ENCODE results near the gene SLC25A23.

SLC25A23 gene

GRCh38 chr19:6424939-6425731, 34.5 kb downstream of the SLC25A23 start:
- DNase-seq (ENCODE audit: low spot score): peak; percentile 100

GRCh38 chr19:6424195-6424938, 35.2 kb downstream of the SLC25A23 start, which contains the start of gene KHSRP:
Gene KHSRP, minus strand, starts transcription at chr19:6424811. Its CDS starts 110 bp downstream, at chr19:6424701.
- DNase-seq (ENCODE audit: low spot score): no peak

- peak; percentile 58 for DNase-seq (ENCODE audit: low spot score)
These were observed 35.9 kb downstream of the SLC25A23 start for GRCh38 chr19:6423499-6424194.

- no peak for DNase-seq (ENCODE audit: low spot score)
These were observed 38.2 kb downstream of the SLC25A23 start for GRCh38 chr19:6421075-6422014.

GRCh38 chr19:6418562-6418932, 41.0 kb downstream of the SLC25A23 start:
- DNase-seq (ENCODE audit: low spot score): no peak

GRCh38 chr19:6417713-6418561, 41.7 kb downstream of the SLC25A23 start:
- DNase-seq (ENCODE audit: low spot score): peak; percentile 47

- no peak for DNase-seq (ENCODE audit: low spot score)
These were observed 42.8 kb downstream of the SLC25A23 start for GRCh38 chr19:6416658-6417405.

- no peak for DNase-seq (ENCODE audit: low spot score)
These were observed 43.9 kb downstream of the SLC25A23 start for GRCh38 chr19:6415591-6416190.

- DNase-seq (ENCODE audit: low spot score): no peak
These were observed 44.6 kb downstream of the SLC25A23 start for GRCh38 chr19:6414793-6415590.

GRCh38 chr19:6413721-6414643, 45.6 kb downstream of the SLC25A23 start:
- no peak for DNase-seq (ENCODE audit: low spot score)

GRCh38 chr19:6413291-6413690, 46.3 kb downstream of the SLC25A23 start:
- DNase-seq (ENCODE audit: low spot score): no peak

GRCh38 chr19:6412447-6413091, 47.0 kb downstream of the SLC25A23 start:
- no peak for DNase-seq (ENCODE audit: low spot score)

- DNase-seq (ENCODE audit: low spot score): no peak
These were observed 47.5 kb downstream of the SLC25A23 start for GRCh38 chr19:6412061-6412446.

GRCh38 chr19:6409346-6409745, 50.2 kb downstream of the SLC25A23 start:
- no peak for DNase-seq (ENCODE audit: low spot score)

- no peak for DNase-seq (ENCODE audit: low spot score)
These were observed 53.2 kb downstream of the SLC25A23 start for GRCh38 chr19:6406401-6406800.

- no peak for DNase-seq (ENCODE audit: low spot score)
These were observed 56.6 kb downstream of the SLC25A23 start for GRCh38 chr19:6402837-6403608.
